Kidney (tissue), 14 donors: Measurements from ENCODE around the gene STAB2. TPM values are rescaled to one million over a fixed set of nuclear protein-coding genes. Genes with fewer than 3 reads are reported as not detected.

ENCODE experiments used
- DNase-seq, 5 donors: peaks; one replicate each; pipeline ENCODE4 v3.0.0-alpha.2; 2013 to 2020
- FAIRE-seq: peaks from 2 replicates; lab custom pipeline; 2012; peaks lifted over from hg19 to GRCh38; lab: Jason Lieb, UNC
- H3K27ac ChIP-seq, 2 donors: one replicate each; pipeline ENCODE4 v1.7.0; 2013; ENCODE audit warnings: low read depth in 2 of 2, low read length in 2 of 2, inconsistent platforms in 1 of 2
- H3K27me3 ChIP-seq: one replicate; pipeline ENCODE4 v1.7.1; 2013; ENCODE audit warnings: low read length, inconsistent platforms; ENCODE audit not compliant: control insufficient read depth, insufficient read depth
- H3K36me3 ChIP-seq, 3 donors: one replicate each; pipeline versions ENCODE4 v1.7.0 to v1.7.1; 2013; ENCODE audit warnings: low read length in 3 of 3, control low read depth in 1 of 3, inconsistent platforms in 1 of 3; ENCODE audit not compliant: insufficient read depth in 3 of 3, control insufficient read depth in 2 of 3
- H3K4me1 ChIP-seq, 3 donors: one replicate each; pipeline versions ENCODE4 v1.7.0 to v1.7.1; 2013; ENCODE audit warnings: low read length in 3 of 3, inconsistent platforms in 1 of 3, low read depth in 1 of 3; ENCODE audit not compliant: control insufficient read depth in 2 of 3, insufficient read depth in 2 of 3
- H3K4me3 ChIP-seq, 3 donors: one replicate each; pipeline versions ENCODE4 v1.7.0 to v1.8.1; 2013; ENCODE audit warnings: low read length in 3 of 3, control low read depth in 1 of 3, inconsistent platforms in 1 of 3
- H3K9ac ChIP-seq, 3 donors: one replicate each; pipeline versions ENCODE4 v1.7.0 to v1.7.1; 2013; ENCODE audit warnings: low read length in 3 of 3, control low read depth in 1 of 3, inconsistent platforms in 1 of 3
- H3K9me3 ChIP-seq, 3 donors: one replicate each; pipeline versions ENCODE4 v1.7.0 to v1.7.1; 2013; ENCODE audit warnings: low read length in 3 of 3, control low read depth in 1 of 3, inconsistent platforms in 1 of 3; ENCODE audit not compliant: control insufficient read depth in 2 of 3, insufficient read depth in 1 of 3
- intact Hi-C: fragments of 100-400 bp; cut with DNase I; formaldehyde crosslinking; loops from one replicate; pipeline ENCODE4 v1.11.1; 2022
- polyA plus RNA-seq: library from polyadenylated mRNA; stranded (reverse); fragments of 350-450 nt; fragmentation: Illumina TruSeq; extraction: RNeasy Lipid Tissue Mini Kit (QIAGEN cat#74804); gene quantifications from one replicate; pipeline ENCODE4 v1.2.3, GENCODE V29; 2014; ENCODE audit warnings: low read depth, low replicate concordance; ENCODE audit not compliant: insufficient read depth
- total RNA-seq: library from RNA; stranded (reverse); fragmentation: NEBNext Ultra II Directional; extraction: Animal tissue kit (Norgen Biotek cat#: 25700); gene quantifications from one replicate; pipeline ENCODE4 v1.2.1, GENCODE V29; 2021
- TF ChIP-seq, protein P1 (sequence below): IDR thresholded peaks from 3 replicates; pipeline ENCODE4 v1.5.1; 2012; ENCODE audit warnings: mild to moderate bottlenecking, moderate library complexity, borderline replicate concordance; ENCODE audit not compliant: insufficient read depth; ENCODE audit errors: extremely low read depth
- donor health status: control.
- donor health status: control.
- donor health status: control.
- donor health status: control.
- donor health status: control.
- donor health status: DM: yes; HTN: yes; CAD: no.
- donor health status: Normal renal cell carcinoma (clear cell type).

STAB2 gene
- total and polyA plus RNA-seq, 2 donors from 2014 or later, result 0.16 TPM; not detected in 1

DNA sequence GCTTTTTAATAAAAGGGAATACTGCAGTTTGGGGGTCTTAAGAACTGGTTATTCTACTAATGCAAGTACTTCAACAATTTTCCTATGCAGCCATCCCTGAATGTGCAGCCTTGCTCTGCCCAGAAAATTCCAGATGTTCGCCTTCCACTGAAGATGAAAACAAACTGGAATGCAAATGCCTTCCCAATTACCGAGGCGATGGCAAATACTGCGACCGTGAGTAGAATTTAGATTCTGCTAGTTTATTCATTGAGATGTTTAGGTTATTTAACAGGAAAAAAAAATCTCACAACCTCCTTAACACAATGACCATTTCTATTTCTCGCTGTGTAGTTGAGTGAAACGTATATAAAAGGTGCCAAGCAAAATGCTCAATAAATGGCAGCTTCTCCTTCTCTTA is 49.9 kb downstream of the STAB2 start:
- TF ChIP-seq, protein P1, sequence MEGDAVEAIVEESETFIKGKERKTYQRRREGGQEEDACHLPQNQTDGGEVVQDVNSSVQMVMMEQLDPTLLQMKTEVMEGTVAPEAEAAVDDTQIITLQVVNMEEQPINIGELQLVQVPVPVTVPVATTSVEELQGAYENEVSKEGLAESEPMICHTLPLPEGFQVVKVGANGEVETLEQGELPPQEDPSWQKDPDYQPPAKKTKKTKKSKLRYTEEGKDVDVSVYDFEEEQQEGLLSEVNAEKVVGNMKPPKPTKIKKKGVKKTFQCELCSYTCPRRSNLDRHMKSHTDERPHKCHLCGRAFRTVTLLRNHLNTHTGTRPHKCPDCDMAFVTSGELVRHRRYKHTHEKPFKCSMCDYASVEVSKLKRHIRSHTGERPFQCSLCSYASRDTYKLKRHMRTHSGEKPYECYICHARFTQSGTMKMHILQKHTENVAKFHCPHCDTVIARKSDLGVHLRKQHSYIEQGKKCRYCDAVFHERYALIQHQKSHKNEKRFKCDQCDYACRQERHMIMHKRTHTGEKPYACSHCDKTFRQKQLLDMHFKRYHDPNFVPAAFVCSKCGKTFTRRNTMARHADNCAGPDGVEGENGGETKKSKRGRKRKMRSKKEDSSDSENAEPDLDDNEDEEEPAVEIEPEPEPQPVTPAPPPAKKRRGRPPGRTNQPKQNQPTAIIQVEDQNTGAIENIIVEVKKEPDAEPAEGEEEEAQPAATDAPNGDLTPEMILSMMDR, result no peak
- FAIRE-seq, result no peak
- H3K9me3 ChIP-seq, result no peaks in the 10 kb centered on the region
- intact Hi-C loops, result no loop called here
- no peaks in the 10 kb centered on the region for H3K27me3 ChIP-seq
- H3K4me3 ChIP-seq, result no peak overlapping the region
- no peaks in the 10 kb centered on the region for H3K36me3 ChIP-seq
- H3K9ac ChIP-seq, result no peak overlapping the region
- H3K4me1 ChIP-seq, result no peaks in the 10 kb centered on the region
- no peak overlapping the region for H3K27ac ChIP-seq
- DNase-seq, result no peak

DNA sequence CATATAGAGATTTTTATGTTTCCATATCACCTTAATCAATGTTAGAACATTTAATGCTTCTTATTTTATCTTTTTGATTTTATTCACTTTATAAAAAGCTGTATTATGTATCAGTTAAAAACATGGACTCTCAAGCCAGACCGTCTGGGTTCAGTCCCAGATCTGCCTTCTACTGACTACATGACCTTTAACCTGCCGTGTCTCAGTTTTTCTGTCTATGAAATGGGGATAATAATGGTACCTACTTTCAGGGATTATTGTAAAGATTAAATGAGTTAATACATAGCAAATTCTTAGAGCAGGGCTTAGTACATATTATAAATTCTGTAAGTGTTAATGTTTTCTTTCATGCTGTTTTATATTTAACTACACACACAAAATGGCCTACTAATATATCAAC is 50.4 kb downstream of the STAB2 start:
- TF ChIP-seq, protein P1, result no peak
- no peak for DNase-seq
- Histone ChIP-seq H3K27ac (no peak overlapping the region), H3K4me3 (no peak overlapping the region), H3K9ac (no peak overlapping the region), H3K27me3 (no peaks in the 10 kb centered on the region), H3K4me1 (no peaks in the 10 kb centered on the region), H3K36me3 (no peaks in the 10 kb centered on the region), H3K9me3 (no peaks in the 10 kb centered on the region)
- intact Hi-C loops, result no loop called here
- FAIRE-seq, result no peak

DNA sequence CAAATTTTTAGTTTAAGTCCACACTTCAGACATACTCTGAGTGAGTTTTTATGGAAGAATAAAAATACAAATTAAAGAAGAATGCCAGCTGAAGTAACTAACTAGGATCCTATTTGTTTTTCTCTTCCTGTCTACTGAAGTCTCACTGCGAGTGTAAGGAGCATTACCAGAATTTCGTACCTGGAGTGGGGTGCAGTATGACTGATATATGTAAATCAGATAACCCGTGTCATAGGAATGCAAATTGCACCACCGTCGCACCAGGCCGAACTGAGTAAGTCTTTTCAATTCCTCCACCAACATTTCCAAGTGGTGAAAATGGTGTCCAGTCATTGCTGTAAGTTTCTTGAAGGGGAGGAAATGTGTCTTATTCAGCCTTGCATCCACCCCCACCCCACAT is 52.9 kb downstream of the STAB2 start:
- Histone ChIP-seq H3K27me3 (no peaks in the 10 kb centered on the region), H3K4me1 (no peaks in the 10 kb centered on the region), H3K9ac (no peak overlapping the region), H3K27ac (no peak overlapping the region), H3K4me3 (no peak overlapping the region), H3K36me3 (no peaks in the 10 kb centered on the region), H3K9me3 (no peaks in the 10 kb centered on the region)
- TF ChIP-seq, protein P1, result no peak
- FAIRE-seq (no peak), DNase-seq (no peak)
- intact Hi-C loops, result no loop called here

DNA sequence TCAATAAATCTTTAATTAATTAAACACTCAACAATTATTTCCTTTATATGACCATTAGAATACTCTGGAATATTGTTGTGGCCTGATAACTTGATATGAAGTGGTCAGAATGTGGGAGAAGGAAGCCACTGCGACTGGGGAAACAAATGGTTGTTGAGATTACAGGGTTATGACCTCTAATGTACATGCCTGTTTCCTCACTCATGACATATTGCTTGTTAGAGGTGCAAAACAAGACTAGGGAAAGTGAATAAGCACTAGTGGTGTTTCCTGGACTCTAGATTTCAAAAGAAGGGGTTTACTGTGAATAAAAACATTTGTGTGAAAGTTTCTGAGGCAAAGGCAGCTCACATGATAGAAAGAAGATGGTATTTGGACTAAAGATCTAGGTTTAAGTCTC is 53.3 kb downstream of the STAB2 start:
- intact Hi-C loops, result no loop called here
- H3K4me1 ChIP-seq, result no peaks in the 10 kb centered on the region

More for the DNA sequence above, 53.3 kb downstream of the STAB2 start:
- Histone ChIP-seq H3K27ac (no peak overlapping the region), H3K4me3 (no peak overlapping the region), H3K36me3 (no peaks in the 10 kb centered on the region), H3K9ac (no peak overlapping the region), H3K27me3 (no peaks in the 10 kb centered on the region), H3K9me3 (no peaks in the 10 kb centered on the region)
- TF ChIP-seq, protein P1, result no peak
- no peak for FAIRE-seq
- DNase-seq, result no peak
